22Rv1 (cell line): ENCODE data around the gene GAN.

Source experiments
- ZFX ChIP-seq: fragments of 450-650 bp; IDR thresholded peaks from 2 replicates; pipeline ENCODE4 v1.6.1; 2017; ENCODE audit warnings: antibody characterized with exemption, borderline replicate concordance
- TF ChIP-seq, protein P1 (sequence below): fragments of 450-650 bp; IDR thresholded peaks from 2 replicates; pipeline ENCODE4 v1.5.1; 2017; ENCODE audit warnings: mild to moderate bottlenecking

DNA sequence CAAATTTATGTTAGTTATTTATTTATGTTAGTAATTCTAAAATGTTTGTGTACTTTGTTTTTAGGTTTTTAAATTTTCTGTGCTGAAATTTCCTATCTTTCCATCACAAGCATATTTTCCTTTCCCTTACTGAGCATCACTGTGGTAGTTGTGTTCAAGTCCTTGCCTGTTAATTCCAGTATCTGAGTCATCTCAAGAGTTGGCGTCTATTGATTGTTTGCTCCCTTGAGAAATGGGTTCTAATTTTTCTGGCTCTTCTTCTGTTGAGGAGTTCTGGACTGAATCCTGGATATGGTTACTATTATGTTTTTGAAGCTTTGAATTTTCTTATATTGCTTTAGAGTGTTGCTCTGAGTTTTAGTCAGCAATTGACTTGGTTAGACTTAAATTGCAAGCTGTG lies 56.3 kb downstream of the GAN start:
- TF ChIP-seq, protein P1, sequence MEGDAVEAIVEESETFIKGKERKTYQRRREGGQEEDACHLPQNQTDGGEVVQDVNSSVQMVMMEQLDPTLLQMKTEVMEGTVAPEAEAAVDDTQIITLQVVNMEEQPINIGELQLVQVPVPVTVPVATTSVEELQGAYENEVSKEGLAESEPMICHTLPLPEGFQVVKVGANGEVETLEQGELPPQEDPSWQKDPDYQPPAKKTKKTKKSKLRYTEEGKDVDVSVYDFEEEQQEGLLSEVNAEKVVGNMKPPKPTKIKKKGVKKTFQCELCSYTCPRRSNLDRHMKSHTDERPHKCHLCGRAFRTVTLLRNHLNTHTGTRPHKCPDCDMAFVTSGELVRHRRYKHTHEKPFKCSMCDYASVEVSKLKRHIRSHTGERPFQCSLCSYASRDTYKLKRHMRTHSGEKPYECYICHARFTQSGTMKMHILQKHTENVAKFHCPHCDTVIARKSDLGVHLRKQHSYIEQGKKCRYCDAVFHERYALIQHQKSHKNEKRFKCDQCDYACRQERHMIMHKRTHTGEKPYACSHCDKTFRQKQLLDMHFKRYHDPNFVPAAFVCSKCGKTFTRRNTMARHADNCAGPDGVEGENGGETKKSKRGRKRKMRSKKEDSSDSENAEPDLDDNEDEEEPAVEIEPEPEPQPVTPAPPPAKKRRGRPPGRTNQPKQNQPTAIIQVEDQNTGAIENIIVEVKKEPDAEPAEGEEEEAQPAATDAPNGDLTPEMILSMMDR: no peak
- TF ChIP-seq ZFX: no peak
